Measurements from ENCODE around the gene LRRC4B. TPM values are rescaled to one million over a fixed set of nuclear protein-coding genes. Genes with fewer than 3 reads are reported as not detected.

LRRC4B gene
- total and polyA plus RNA-seq, 2 of the 13 experiments (the other 11 are each of a cell fraction or from before 2014, with no cell fraction given) = not detected

DNA sequence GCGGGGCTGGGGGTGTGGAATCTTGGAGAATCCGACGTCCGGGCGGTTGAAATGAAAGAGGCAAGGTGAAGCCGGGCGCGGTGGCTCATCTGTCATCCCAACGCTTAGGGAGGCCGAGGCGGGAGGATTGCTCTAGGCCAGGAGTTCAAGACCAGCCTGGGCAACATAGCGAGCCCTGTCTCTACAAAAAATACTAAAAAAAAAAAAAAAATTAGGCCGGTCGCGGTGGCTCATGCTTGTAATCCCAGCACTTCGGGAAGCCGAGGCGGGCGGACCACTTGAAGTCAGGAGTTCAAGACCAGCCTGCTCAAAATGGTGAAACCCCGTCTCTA is 91.4 kb downstream of the LRRC4B start:
- Histone ChIP-seq H4K20me1 (ENCODE audit: insufficient read depth, low read length) (no peaks in the 10 kb centered on the region), H2AFZ (ENCODE audit: low read length) (no peak overlapping the region), H3K27me3 (ENCODE audit: control insufficient read depth in 1 of 2, insufficient read depth in 2 of 2, low read length in 2 of 2) (peaks cover 3 to 4% of the 10 kb centered on the region in 2 experiments; a peak in 3 of 5 replicates), H3K4me1 (ENCODE audit: insufficient read depth, low read length) (no peaks in the 10 kb centered on the region), H3K4me3 (replicated peaks in 1 of 3; ENCODE audit: insufficient read depth in 1 of 3, low read depth in 2 of 3, low read length in 3 of 3) (no peak overlapping the region), H3K79me2 (ENCODE audit: insufficient read depth, low read length) (no peaks in the 10 kb centered on the region), H3K36me3 (replicated peaks in 1 of 2; ENCODE audit: control insufficient read depth in 1 of 2, insufficient read depth in 2 of 2, low read length in 2 of 2) (no peaks in the 10 kb centered on the region), H3K9ac (ENCODE audit: insufficient read depth, low read depth, low read length) (no peak overlapping the region), H3K27ac (ENCODE audit: extremely low read length, insufficient read depth, low read length) (no peak overlapping the region), H3K4me2 (ENCODE audit: low read depth, low read length) (no peak overlapping the region), H3K9me3 (ENCODE audit: low read length) (no peaks in the 10 kb centered on the region)
- intact Hi-C loops (cut with micrococcal nuclease; ENCODE audit: unreplicated experiment) (no loop called here), in situ Hi-C loops (cut with HindIII; ENCODE audit: extremely low pct_ligation_motif_present, low pct_unique_long_range_greater_than_20kb) (no loop called here)
- ATAC-seq (no peak), DNase-seq (ENCODE audit: low spot score) (no peak), FAIRE-seq (no peak)
- POLR2A ChIA-PET = no interaction called here
- TF ChIP-seq ZMYM2 (CRISPR knock-in tag; IDR thresholded peaks at IDR 0.05) (no peak), ZC3H4 (CRISPR knock-in tag; IDR thresholded peaks at IDR 0.05; ENCODE audit: borderline replicate concordance) (no peak), CBX1 (IDR thresholded peaks at IDR 0.05; ENCODE audit: low read depth) (no peak), MXD4 (CRISPR knock-in tag; IDR thresholded peaks at IDR 0.05) (no peak), MZF1 (CRISPR knock-in tag; IDR thresholded peaks at IDR 0.05; ENCODE audit: borderline replicate concordance) (no peak), TFDP2 (CRISPR knock-in tag; IDR thresholded peaks at IDR 0.05) (no peak), ZZZ3 (CRISPR knock-in tag; IDR thresholded peaks at IDR 0.05; ENCODE audit: borderline replicate concordance) (no peak), KLF9 (CRISPR knock-in tag; IDR thresholded peaks at IDR 0.05; ENCODE audit: low read depth) (no peak), NAIF1 (CRISPR knock-in tag; IDR thresholded peaks at IDR 0.05; ENCODE audit: borderline replicate concordance) (no peak), YY1 (IDR thresholded peaks at IDR 0.05; ENCODE audit: insufficient read depth, insufficient replicate concordance, low read depth, low read length) (no peak), ZNF496 (CRISPR knock-in tag; IDR thresholded peaks at IDR 0.05; ENCODE audit: insufficient replicate concordance) (no peak), ATF4 (CRISPR knock-in tag; IDR thresholded peaks at IDR 0.05) (no peak), ZNF709 (CRISPR knock-in tag; IDR thresholded peaks at IDR 0.05) (no peak), SIX1 (CRISPR knock-in tag; IDR thresholded peaks at IDR 0.05; ENCODE audit: borderline replicate concordance) (no peak), HOXD1 (CRISPR knock-in tag; IDR thresholded peaks at IDR 0.05) (no peak), ZNF607 (CRISPR knock-in tag; IDR thresholded peaks at IDR 0.05; ENCODE audit: borderline replicate concordance) (no peak)
- TF ChIP-seq, protein P1, sequence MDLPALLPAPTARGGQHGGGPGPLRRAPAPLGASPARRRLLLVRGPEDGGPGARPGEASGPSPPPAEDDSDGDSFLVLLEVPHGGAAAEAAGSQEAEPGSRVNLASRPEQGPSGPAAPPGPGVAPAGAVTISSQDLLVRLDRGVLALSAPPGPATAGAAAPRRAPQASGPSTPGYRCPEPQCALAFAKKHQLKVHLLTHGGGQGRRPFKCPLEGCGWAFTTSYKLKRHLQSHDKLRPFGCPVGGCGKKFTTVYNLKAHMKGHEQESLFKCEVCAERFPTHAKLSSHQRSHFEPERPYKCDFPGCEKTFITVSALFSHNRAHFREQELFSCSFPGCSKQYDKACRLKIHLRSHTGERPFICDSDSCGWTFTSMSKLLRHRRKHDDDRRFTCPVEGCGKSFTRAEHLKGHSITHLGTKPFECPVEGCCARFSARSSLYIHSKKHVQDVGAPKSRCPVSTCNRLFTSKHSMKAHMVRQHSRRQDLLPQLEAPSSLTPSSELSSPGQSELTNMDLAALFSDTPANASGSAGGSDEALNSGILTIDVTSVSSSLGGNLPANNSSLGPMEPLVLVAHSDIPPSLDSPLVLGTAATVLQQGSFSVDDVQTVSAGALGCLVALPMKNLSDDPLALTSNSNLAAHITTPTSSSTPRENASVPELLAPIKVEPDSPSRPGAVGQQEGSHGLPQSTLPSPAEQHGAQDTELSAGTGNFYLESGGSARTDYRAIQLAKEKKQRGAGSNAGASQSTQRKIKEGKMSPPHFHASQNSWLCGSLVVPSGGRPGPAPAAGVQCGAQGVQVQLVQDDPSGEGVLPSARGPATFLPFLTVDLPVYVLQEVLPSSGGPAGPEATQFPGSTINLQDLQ (CRISPR knock-in tag; IDR thresholded peaks at IDR 0.05) = no peak
- TF ChIP-seq, protein P2, sequence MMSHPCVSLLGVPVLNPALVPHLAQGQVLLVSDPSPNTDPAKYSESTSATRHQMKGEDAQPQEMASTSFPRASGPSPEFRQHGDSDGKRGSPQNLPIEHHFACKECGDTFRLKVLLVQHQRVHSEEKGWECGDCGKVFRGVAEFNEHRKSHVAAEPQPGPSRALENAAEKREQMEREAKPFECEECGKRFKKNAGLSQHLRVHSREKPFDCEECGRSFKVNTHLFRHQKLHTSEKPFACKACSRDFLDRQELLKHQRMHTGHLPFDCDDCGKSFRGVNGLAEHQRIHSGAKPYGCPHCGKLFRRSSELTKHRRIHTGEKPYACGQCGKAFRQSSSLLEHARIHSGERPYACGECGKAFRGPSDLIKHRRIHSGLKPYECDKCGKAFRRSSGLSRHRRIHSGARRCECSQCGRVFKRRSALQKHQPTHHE (CRISPR knock-in tag; IDR thresholded peaks at IDR 0.05; ENCODE audit: borderline replicate concordance) = no peak
- WGBS (ENCODE audit: low lambda C conversion rate) = 60% methylated on average over 20 of the region's 20 CpGs
- CTCF ChIA-PET (ENCODE audit: low intra/inter-chr PET ratio, low total read pairs) = interaction anchor here (1.4 kb wide), 1 partner anchor 108 kb away, joined by 4 read pairs; no protein-coding TSS in a partner anchor
- BruUV-seq (replicated peaks) = no TSS peak

Data from HepG2 (cell line).